HG02852 (cell line): Measurements from ENCODE around the gene TOP3B.

Source experiments
- ATAC-seq: cut with Tn5 transposase; IDR thresholded peaks from one replicate; pipeline ENCODE4 v1.9.1; 2021; ENCODE audit warnings: mild to moderate bottlenecking, moderate library complexity; ENCODE audit not compliant: unreplicated experiment

TOP3B gene

DNA sequence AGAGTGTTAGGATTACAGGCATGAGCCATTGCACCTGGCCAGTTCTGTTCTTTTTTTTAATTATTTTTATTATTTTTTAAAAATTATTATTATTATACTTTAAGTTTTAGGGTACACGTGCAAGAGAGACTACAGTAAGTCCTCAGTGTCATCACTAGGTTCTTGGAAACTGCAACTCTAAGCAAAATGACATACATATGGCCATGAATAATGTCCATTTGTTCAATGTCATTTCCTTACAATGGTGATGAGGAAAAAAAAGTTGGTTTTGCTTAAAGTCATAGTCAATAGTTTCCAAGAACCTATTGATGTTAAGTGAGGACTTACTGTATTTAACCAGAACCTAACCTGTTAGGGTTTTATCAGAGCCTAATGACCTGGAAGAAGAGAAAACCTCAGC lies 29.4 kb upstream of the TOP3B start:
- ATAC-seq, result no peak

DNA sequence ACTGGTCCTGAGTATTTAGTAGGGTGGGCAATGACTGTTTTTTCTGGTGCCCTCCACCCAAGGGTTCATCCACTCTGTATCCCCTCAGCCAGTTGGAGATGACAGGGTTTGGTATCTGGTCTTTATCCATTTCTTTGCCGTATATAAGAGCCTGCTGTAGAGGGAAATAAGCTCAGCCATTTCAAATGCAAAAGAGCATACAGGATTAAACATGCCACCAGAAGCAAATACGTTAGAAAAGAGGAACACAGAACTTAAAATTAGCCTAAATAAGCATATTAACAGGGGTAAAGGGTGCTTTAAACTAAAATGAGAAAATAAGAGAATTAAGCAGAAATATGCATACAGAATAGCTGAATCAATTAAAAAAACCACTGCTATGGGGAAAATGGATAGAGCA lies 27.8 kb upstream of the TOP3B start:
- ATAC-seq, result no peak

DNA sequence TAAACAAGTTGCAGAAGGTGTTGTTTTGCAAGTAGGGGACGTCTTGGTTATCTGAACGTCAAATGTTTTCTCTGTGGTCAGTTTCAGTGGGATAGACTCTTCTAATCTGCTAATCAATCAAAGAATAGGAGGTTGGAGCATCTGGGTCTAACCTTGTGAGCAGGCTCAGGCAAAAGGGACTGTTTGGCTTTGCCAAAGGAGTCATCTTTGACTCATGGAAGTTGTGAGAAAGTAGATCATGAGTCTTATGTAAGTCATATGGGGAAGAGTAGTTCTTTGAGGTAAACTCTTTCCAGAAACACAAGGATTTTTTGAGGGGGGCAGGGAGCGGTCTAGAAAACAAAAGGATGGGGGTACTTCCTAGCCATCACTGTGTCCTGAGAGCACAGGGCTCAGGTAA lies 27.1 kb upstream of the TOP3B start:
- no peak for ATAC-seq

DNA sequence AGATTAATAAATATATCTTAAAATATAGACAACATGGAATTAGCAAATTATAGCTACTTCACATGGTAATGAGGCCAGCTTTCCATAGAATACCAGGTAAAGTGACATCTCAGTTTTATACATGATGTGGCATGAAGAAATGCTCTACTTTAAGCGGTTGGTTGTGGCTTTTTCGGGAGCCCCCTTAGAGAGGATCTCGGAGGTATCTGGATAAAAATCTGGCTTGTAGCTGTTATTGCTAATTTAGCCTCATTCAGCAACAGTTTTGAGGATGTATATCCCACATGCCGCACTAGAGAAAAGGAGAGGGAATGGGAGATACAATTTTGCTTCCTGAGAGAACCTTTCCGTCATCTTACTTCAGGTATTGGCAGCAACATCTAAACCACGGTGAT lies 24.0 kb upstream of the TOP3B start:
- ATAC-seq, result no peak

DNA sequence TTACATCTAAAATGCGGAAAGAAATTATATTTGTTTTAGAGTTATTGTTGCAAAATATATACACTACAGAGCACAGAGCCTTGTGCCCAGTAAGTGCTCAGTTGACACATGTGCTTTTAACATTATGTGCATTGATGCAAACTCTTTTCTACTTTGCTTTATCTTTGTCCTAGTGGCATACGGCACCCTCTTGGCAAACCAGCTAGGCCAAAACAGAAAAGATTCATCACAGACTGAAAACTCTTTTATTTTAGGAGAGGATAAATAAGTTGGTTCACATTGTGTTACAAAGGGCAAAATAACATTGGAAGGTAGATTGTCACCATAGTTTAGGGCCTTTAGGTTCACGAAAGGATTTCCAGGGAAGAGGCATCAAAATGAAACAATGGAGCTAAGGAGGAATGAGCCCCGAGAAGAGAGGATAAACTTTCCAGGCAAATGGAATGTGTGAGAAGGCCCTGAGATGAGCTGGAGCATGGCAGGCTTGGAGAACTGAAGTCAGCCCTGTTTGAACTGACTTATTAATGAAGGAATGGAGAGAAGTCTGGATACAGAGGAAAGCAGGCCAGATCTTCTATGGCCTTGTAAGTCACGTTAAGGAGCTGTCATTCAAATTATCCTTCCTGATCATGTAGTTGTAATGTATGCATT lies 23.5 kb upstream of the TOP3B start:
- ATAC-seq, result no peak

DNA sequence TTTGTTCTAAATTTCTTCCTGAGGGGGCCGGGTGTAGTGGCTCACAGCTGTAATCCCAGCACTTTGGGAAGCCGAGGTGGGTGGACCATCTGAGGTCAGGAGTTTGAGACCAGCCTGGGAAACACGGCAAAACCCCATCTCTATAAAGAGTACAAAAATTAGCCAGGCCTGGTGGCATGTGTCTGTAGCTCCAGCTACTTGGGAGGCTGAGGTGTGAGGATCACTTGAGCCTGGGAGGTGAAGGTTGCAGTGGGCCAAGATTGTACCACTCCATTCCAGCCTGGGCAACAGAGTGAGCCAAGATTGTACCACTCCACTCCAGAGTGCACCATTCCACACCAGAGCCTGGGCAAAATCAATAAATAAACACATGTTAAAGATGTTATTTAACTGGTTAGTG lies 20.6 kb upstream of the TOP3B start:
- no peak for ATAC-seq

DNA sequence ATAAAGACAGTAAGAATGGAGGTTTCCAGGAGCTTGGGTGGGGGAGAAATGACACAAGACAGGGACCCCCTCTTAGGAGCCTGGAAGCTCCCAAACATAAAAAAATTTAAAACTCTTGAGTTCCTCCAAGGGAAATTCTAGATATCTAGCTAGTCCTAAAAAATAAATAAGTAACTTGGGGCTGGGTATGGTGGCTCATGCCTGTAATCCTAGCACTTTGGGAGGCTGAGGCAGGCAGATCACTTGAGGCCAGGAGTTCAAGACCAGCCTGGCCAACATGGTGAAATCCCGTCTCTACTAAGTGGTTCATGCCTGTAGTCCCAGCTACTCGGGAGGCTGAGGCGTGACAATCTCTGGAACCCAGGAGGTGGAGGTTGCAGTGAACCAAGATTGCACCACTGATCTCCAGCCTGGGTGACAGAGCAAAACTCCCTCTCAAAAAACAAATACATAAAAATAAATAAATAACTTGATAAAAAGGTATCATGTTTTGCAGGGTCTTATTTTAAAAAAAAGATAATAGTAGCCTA lies 20.0 kb upstream of the TOP3B start:
- ATAC-seq, result no peak

DNA sequence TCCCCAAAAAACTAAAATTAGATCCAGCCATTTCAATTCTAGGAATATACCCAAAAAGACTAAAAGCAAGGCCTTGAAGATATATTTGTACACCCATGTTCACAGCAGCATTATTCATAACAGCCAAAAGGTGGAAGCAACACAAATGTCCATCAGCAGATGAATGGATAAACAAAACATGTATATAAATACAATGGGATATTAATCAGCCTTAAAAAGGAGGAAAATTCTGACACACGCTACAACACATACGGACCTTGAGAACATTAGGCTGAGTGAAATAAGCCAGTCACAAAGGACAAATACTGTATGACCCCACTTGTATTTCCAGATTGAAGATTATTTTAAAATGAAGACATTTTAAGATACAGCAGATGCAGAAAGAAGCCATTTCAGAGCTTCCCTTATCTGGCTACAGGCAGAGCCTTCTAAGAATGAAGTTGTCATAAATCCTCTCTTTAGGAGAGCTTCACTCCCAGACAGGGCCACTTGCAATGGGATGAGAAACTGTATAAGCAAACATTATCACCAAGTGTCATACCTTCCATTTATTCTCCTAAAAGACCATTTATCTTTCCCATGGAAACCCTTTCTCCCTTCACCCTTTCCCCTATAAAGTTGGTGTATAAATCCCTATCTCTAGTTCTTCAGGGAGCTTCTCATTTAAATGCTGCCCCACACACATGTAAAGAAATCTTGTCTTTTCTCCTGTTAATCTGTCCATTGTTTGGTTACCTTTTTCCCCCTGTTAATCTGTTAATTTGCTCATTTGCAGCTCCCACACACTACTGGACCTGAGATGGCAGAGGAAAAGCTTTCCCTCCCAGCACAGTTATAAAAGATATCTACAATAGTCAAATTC lies 19.3 kb upstream of the TOP3B start:
- ATAC-seq, result no peak

DNA sequence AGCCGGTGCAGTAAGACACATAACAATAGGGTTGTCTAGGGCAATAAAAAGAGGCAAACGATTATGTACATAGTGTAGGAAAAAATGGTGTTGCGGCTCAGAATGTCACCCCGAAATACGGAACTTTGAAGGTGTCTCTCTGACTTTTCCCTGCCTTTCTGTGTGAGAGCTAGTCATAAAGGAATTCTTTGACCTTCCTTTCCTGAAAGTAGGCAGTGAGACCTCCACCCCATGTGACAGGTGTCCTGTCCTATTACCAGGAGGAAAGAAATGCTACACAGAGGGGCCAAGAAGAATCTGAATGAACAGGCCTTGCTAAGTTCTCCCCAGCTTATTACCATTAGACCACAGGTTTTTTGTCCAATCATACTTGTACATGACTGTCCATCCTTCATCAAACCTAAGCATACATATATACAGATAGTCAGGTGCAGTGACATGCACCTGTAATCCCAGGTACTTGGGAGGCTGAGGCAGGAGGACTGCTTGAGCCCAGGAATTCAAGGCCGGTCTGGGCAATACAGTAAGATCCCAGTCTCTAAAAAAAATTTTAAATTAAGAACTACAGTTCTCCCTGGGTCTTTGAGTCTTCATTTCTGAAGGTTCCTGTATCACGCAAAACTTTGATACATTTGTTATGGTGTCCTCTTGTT lies 16.1 kb upstream of the TOP3B start:
- ATAC-seq, result no peak

DNA sequence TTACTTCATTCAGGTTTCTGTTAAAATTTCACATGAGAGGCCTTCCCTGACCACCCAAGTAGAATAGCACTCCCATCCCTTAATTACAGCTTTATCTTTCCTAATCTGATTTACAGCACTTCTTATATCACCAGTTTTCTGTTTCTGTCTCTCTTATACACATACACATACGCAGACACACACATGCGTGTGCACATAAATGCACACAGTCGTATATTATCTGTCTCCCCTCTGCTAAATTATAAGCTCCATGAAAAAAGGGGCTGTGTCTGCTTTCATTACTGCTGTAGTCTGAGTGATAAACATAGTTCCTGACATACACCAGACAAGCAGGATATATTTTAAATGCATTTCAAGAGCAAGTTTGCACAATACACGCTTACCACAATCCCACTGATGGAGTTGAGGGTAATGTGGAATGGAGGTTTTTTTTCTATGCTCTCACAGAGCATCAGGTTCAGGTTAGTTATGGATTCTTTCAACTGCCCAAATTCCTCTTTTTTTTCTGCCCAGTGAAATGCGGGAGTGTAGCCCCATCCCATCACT lies 13.7 kb upstream of the TOP3B start:
- no peak for ATAC-seq

DNA sequence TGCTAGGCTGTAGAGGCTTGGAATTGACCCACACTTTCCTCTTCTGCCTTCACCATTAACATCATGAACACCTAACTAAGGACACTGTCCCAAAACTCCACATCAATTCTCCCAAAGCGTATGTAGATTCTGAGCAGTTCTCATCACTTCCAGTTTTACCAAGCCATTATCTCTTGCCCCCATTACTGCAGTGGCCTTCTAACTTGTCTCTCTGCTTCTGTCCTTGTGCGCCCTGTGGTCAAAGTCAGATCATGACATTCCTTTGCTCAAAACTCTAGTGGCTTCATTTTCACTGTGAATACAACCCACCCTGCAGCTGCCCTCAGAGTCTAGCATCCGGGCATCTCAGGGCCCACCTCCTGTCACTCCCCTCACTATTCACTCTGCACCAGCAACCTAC lies 13.1 kb upstream of the TOP3B start:
- no peak for ATAC-seq

DNA sequence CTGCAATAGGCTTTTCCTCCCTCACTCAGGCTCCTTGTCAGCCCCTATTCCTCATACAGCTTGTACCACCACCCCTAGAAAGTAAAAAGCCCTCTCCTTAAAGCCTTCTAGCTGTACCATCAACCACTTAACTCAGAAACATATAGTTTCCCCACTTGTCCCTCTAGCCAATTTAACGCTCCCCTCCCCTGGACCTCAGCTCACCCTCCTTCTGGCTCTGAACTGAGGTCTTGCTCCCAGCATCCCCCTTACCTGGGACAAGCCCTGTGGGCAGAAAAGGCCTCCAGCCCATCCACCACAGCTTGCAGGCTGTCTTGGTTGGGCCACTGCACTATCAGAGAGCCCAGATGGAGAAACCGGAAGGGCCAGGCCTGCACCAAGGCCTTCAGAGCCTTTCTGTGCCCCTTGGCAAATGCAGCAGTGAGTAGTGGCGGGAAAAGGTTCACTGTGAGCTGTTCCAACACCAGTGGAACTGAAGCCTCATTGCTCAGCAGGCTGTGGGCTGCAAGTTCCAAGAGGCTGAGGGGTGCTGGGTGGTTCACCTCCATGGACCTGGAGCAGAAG lies 12.4 kb upstream of the TOP3B start:
- ATAC-seq, result no peak

DNA sequence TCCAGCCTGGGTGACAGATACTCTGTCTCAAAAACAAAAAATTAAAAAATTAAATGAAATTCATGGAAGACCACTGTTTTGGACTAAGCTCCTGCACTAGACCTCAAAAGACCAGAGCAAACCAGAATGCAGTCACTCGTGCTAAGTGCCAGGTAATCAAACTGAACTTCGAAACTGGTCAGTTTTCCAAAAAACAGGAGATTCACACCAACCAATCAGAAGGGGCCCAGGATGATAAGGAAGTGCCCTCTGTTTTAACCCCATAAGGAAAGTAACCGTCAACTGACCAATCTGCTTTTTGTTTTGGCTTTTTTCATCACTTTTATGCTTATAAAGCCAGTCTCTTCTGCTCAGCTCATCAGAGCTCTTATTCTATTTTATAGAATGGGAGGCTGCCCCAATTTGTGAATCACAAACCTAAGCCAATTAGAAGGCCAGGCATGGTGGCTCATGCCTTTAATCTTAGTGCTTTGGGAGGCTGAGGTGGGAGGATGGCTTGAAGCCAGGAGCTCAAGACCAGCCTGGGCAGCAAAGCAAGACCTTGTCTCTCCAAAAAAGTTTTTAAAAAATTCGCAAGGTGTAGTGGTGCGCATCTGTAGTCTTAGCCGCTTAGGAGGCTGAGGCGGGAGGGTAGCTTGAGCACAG lies 10.1 kb upstream of the TOP3B start:
- ATAC-seq, result no peak

DNA sequence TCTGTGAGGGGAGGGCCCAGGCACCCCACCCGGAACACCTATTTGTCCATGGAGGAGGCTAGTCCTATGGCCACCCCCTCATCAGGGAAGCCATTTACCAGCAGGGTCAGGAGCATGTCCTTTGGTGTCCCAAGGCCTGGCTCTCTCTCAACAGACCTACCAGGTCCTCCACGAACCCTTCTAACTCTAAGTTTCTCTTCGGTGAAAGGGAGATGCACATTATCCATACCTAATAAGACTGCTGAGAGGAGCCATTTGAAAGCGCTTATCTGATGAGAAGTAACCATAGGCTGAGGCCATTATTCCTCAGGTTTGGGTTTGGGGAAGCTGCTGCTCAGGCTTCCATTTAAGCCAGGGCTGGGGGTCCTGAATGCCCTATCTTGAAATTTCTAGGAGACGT lies 9.2 kb upstream of the TOP3B start:
- ATAC-seq, result no peak

DNA sequence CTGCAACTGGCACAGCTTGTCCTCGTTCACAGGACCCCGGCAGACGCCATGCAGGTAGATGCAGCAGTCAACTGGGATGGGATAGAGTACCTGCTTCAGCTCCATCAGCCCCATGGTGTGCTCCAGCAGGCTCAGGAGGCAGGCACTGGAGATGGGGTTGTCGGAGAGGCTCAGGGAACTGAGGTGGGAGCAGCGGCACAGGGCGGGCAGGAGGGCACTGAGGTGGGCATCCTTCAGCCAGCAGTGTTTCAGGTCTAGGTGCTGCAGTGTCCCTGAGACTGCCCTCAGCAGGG lies 8.7 kb upstream of the TOP3B start:
- ATAC-seq, result no peak

DNA sequence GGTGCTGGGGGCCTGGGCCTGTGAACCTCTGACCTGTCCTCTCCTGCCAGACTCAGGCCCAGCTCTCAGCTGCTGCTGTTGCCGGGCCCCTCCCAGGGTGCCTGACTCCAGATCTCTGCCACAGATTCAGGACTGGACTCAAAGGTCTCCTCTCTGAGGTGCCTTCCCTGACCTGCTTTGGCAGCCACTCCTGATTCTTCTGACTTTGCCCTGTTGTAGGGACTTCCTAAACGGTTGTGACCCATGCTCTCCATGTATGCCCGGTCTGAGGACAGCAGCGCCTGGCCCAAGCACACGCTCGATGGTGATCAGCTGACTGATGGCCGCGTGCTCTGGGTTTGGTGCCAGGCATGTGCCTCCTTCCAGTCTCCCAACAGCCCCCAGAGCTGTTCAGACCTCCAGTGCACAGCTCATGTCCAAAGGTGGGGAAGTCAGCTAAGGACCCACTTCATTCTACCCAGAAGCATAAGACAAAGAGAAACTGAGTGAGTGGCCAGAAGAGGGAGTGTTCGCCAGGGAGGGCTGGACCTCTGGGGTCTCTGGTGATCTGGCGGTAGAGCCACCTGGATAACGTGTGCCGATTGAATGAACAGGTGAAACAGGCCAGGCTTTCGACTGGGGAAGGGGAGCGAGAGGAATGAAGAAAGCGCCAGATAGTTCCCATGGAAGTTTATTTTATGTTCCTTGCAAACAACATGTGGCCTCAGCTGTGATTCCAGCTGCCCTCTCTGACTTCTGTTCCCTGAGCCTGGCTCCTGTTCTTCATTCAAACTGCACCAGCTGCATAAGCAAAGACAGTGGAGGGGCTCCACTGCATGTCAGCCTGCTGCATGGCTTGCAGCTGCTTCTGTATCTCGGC lies 8.1 kb upstream of the TOP3B start:
- ATAC-seq, result no peak

DNA sequence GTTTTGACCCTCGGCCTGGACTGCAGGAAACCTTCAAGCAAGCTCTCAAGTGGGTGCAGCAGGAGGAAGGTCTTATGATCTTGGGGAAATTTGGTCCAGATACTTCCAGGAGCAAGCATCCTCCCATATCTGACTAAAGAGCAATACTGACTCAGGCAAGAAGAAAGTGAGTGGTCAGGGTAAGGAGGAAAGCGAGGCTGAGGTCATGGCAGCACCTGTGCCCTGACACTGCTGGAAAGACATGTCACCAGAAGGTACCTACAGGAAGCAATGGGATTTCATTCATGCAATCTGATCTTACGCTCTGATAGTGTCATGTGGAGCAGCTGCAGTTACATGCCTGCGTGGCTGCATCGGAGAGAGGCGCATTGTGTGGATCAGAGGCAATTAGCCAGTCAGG lies 6.5 kb upstream of the TOP3B start:
- ATAC-seq, result no peak

DNA sequence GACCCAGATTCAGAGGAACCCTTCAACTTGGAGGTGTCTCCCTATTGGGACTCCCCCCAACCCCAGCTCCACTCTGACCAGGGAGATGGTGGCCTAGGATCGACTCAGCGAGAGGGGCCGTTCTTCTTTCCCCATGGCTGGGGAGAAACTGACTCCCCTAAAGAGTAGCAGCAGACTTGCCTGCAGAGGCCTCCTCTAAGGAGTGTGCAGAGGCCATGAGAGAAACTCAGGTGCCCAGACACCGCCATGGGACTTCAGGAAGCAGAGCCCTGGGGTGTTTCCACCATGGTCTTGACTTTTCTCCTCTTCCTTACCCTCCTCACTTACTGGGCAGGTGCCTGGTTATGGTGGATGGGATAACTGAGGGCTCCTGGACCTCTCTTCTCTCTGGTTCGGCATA lies 2.6 kb upstream of the TOP3B start:
- ATAC-seq, result no peak

DNA sequence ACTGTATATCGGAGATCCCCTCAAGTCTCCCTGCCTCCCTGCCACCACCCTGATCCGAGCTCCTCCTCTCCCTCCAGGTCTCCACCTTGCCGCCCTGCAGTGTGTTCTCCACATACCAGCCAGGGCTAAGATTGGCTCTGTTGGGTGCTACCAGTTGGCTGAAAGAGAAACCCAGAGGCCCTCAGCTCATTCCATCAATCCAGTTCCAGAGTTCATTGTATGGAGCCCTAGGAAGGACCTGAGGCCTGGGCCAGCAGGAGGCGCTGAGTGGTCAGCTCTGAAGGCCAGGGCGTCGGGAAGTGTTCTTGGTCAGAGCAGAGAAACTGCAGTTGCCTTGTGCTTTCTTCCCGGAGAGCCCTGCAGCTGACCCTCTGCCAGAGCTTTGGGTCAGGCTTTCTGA lies 2.2 kb upstream of the TOP3B start:
- ATAC-seq, result no peak

DNA sequence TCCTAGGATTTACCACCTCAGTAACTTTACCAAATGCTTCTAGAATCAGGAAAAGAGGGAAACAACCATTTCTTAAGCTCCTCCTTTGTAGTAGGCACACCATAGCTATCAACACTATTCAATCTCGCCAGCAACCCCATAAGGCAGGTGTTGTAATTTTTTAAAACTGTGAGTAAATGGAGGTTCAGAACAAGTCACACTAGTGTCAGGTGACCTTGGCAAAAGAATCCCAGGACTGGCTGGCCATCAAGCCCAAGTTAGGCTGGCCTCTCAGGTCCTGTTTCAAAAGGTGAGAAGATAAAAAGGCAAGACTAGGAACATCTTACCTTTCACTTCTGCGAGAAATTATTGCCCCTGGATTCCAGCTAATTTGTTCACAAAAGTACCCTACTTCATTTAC lies 713 bp downstream of the TOP3B start:
- ATAC-seq, result no peak
